NCI-H446 treated with DMSO at 0.1 percent for 48 hours (cell line): ENCODE measurements around the gene CRADD.
"Not testable (repeated sequence)": the region's sequence is repeated elsewhere in the genome, so short reads cannot be mapped to it uniquely, and the experiment has no call there.

Experiments used
- DNase-seq: peaks from one replicate; lab custom pipeline; 2025; lab: John Stamatoyannopoulos, UW

CRADD gene

DNA sequence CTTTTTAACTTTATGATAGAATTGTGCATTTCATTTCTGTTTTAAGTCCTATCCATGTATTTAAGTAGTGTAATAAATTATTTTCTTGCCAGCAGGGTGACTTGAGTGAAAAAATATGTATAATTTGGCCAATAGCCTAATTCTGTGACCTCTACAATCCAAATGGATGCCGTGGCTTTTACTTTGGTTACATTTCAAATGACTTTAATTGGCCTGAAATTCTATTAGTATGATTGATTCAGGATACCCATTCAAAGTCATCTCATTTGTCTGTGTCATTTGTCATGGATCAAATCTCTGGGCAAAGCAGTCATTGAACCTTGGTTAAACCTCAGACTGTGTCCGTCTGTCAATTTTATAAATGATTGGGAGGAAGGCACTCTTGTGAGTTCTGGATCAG is 29.6 kb downstream of the CRADD start:
- peak; percentile 74 for DNase-seq

DNA sequence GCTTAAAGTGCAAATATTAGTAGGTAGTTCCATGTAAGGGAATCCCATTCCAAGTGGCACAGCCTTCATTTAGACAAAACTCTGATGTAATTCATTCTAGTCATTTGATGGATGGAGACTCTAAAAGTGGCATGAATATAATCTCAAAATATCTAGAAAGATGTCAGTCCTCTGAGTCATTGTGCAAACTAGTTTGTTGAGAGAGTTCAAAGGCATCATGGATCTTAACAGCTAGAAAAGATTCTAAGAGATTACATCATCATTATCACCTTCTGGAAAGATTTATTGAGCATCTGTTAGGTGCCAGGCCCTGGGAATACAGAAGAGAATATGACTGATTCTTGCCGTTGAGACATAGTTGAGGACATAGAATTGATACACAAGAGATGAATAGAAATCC is 30.7 kb downstream of the CRADD start:
- peak; percentile 65 for DNase-seq

DNA sequence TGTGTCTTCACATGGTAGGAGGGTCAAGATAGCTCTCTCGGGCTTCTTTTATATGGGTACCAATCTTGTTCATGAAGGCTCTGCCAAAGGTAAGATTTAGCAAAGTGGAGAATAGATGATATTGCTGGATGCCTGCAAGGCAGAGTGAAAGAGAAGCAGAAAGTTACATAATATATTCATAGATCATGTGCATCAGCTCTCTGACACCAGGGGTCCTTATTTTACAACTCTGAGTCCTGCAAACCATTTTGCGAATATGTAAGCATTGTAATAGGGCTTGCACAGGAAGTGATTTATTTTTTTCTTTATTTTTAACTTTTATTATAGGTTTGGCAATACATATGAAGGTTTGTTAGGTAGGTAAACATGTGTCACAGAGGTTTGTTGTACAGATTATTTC is 31.8 kb downstream of the CRADD start:
- DNase-seq = no peak

GRCh38 chr12:93709386-93709785 is 32.2 kb downstream of the CRADD start:
- no peak for DNase-seq

DNA sequence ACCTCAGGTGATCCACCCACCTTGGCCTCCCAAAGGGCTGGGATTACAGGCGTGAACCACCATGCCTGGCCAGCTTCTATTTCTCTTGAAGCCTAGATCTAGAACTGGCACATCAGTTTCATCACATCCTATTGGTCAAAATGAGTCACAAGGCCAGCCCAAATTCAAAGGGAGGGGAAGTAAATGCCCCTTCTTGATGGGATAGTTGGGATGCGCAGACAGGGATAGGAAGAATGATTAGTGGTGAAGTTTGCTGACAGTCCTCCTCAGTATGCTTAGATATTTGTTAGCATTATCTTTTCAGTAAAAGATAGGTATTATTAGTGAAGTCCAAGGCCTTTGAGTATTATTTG is 33.4 kb downstream of the CRADD start:
- no peak for DNase-seq

DNA sequence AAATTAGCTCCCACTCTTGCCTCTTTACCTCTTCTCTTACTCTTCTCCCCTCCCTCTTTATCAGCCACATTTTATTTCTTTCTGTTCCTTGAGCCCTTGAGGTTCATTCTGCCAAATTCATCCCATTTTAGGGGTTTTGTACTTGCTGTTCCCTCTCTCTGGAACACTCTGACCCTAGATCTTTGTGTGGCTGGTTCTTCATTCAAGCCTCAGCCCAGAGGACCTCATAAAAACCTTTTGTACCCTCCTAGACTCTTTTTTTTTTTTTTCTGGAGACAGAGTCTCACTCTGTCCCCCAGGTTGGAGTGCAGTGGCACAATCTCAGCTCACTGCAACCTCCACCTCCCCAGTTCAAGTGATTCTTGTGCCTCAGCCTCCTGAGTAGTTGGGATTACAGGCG is 34.3 kb downstream of the CRADD start:
- not testable (repeated sequence) for DNase-seq

DNA sequence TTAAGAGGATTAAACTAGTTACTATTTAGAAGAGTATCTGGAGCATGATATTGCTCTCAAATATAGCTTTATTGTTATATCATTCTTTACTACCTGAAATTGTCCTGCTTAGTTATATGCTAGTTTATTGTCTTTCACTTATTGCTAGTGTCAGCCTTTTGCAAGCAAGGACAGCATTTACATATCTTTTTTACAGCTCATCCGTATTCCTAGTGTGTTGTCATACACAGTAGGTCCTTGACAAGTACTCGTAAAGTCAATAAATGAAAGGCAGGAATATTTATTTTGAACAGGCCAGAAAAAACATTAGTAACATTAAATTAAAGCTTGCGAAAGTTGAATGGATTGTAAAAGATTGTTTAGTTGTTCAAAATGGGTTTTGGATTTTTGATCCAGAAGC is 35.0 kb downstream of the CRADD start:
- no peak for DNase-seq

- DNase-seq = no peak
Observed at GRCh38 chr12:93713060-93713459, 35.9 kb downstream of the CRADD start.

- no peak for DNase-seq
Observed at GRCh38 chr12:93713800-93714199, 36.6 kb downstream of the CRADD start.

DNA sequence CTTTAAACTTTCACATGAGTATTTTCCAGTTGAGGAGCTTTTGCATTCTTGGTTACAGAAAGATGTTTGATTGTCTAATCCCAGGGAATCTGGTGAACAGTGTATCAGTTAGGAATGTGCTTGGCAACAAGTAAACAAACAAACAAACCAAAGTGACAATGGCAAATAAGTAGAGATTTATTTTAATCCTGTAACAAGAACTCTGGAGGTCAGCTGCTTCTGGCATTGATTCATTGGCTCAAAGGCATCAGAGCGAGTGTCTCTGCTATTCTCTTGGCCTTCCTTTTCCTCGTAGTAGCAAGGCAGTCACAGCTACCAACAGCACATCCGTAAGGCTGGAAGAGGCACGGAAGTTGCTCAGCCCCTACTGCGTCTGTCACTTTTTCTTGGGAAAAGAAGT is 37.2 kb downstream of the CRADD start:
- peak; percentile 56 for DNase-seq

GRCh38 chr12:93719710-93720109 is 42.5 kb downstream of the CRADD start:
- DNase-seq = no peak

- no peak for DNase-seq
Observed at GRCh38 chr12:93720559-93720958, 43.4 kb downstream of the CRADD start.

DNA sequence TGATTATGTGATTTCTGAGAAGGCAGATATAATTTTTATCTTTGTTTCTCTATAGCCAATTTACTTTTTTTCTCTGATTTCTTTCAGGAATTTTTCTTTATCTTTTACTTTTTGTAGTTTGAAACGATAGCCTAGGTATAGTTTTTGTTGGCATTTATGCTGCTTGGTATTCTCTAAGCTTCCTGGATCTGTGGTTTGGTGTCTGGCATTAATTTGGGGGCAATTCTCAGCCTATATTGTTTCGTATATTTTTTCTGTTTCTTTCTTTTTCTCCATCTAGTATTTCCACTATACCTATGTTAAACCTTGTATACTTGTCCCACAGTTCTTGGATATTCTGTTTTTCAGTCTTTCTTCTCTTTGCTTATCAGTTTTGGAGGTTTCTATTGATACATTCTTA is 45.0 kb downstream of the CRADD start:
- DNase-seq = no peak

DNA sequence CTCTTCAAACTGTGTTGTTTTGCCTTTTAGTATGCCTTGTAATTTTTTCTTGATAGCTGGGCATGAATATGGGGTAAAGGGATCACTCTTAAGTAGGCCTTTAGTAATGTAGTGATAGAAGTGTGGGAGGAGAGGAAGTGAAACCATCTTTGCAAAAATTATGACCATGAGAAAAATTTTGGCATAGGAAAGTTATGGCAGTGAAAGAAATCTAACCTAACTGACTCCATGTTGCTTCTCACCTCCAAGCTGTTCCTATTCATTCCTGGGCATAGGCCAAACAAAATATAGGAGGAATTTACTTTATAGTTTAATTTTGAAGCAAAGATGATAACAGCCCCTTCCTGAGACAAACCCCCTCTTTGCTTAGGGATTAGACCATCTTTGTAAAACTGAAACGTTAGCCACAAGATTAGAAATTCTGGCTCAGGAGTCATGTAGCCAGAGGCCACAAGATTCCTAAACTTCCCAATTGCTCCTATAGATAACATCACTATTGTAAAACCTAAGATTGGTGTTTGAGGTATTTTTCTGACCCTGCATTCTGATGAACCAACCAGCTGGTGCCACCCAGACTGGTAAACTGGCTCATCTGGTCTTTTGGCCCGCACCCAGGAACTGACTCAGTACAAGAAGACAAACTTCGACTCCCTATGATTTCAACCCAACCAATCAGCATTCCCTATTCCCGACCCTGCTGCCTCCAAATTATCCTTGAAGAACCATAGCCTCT is 45.8 kb downstream of the CRADD start:
- DNase-seq = peak; percentile 91

- DNase-seq = no peak
Observed at GRCh38 chr12:93723568-93723930, 46.4 kb downstream of the CRADD start.

DNA sequence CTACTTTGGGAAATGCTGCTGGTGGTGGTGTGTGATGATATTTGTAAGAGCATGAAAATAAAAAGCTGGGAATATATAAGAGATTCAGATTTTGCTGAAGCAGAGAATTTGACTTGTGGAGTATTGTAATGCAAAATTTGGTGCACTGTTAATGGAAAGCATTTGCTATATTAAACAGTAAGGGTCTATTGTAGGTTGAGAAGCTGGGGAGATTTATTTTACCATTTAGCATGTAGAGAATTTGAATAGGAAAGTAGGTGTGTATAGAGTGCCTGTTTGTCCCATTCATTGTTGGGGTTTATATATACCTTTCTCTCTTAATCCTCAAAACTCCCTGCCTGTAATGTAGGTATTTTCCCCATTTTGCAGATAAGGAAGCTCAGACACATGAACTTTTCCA is 48.4 kb downstream of the CRADD start:
- no peak for DNase-seq

GRCh38 chr12:93727195-93727811 is 50.1 kb downstream of the CRADD start:
- no peak for DNase-seq

GRCh38 chr12:93727911-93728310 is 50.7 kb downstream of the CRADD start:
- no peak for DNase-seq

DNA sequence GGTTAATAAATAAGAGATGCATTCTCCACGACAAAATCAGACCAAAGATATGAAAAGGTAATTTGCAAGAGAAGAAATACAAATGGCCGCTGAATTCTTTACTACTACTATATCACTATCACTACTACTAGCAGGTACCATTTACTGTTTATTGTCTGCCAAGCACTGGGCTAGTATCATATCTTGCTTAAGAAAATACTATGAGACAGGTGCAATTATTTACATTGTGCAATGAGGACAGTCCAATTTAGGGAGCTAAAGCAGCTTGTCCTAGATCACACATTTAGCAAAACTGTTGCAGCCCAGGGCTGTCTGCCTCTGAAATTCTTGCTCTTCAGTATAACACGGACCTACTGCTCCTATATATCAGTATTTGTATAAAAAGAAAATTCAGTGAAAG is 52.8 kb downstream of the CRADD start:
- peak; percentile 44 for DNase-seq

- DNase-seq = peak; percentile 99
Observed at GRCh38 chr12:93733358-93733757, 56.2 kb downstream of the CRADD start.

DNA sequence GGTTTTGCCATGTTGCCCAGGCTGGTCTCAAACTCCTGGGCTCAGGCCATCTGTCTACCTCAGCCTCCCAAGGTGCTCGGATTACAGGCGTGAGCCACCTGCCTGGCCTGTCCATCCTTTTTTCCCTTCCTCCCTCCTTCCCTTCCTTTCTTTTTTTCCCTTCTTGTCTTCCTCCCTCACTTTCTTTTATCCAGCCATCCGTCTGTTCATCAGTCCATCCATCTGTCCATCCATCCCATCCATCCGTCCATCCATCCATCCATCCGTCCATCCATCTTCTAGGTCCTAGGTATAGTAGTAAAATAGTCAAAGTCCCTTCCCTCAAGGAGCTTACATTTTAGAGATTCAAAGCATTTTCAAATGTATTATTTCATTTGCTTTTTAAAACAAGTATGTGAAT is 56.8 kb downstream of the CRADD start:
- DNase-seq = no peak

DNA sequence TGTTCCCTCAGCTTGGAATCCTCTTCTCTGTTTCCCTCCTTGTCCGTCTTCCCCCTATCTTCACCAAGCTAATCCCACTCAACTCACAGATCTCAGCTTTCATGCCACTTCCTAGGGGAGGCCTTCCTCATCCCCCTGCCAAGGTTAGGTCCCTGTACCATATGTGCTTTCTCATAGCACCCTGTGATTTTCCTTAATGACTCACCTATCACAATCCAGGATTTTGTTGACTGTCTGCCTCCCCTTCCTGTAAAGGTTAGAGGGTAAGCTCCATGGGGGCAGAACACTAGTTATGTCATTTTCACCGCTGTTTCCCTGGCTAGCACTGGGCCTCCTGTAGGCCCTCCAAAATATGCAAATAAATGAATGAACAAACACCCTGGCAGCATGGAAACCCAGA is 57.6 kb downstream of the CRADD start:
- no peak for DNase-seq

GRCh38 chr12:93736640-93737178 is 59.5 kb downstream of the CRADD start:
- DNase-seq = no peak
